Neuronal stem cell (in vitro differentiated cells): ENCODE data around the gene FABP3.

Experiments
- DNase-seq: peaks from one replicate; pipeline ENCODE4 v3.0.0-alpha.2; 2013; ENCODE audit warnings: low spot score
- H2AFZ ChIP-seq: one replicate; pipeline ENCODE4 v1.6.1; 2013; ENCODE audit warnings: mild to moderate bottlenecking, low read length, inconsistent platforms
- H2AK5ac ChIP-seq: 2 replicates; pipeline ENCODE4 v1.6.1; 2013; ENCODE audit warnings: low read depth, mild to moderate bottlenecking, inconsistent platforms, low read length, moderate library complexity, mixed read lengths
- H2BK120ac ChIP-seq: 2 replicates; pipeline ENCODE4 v1.6.1; 2013; ENCODE audit warnings: low read depth, mild to moderate bottlenecking, inconsistent platforms, low read length, moderate library complexity, mixed read lengths
- H2BK12ac ChIP-seq: one replicate; pipeline ENCODE4 v1.6.1; 2013; ENCODE audit warnings: low read length, inconsistent platforms
- H2BK15ac ChIP-seq: 2 replicates; pipeline ENCODE4 v1.6.1; 2013; ENCODE audit warnings: mild to moderate bottlenecking, low read length, inconsistent platforms, mixed read lengths
- H2BK5ac ChIP-seq: one replicate; pipeline ENCODE4 v1.6.1; 2013; ENCODE audit warnings: inconsistent platforms, mild to moderate bottlenecking, low read length, moderate library complexity
- H3K14ac ChIP-seq: one replicate; pipeline ENCODE4 v1.6.1; 2013; ENCODE audit warnings: low read length, inconsistent platforms
- H3K18ac ChIP-seq: 2 replicates; pipeline ENCODE4 v1.6.1; 2013; ENCODE audit warnings: low read length, inconsistent platforms
- H3K23ac ChIP-seq: 2 replicates; pipeline ENCODE4 v1.6.1; 2013; ENCODE audit warnings: low read depth, mild to moderate bottlenecking, mixed read lengths, low read length, inconsistent platforms; ENCODE audit not compliant: poor library complexity
- H3K27ac ChIP-seq: replicated peaks from 3 replicates; pipeline ENCODE4 v1.5.1; 2013; ENCODE audit warnings: low read length, inconsistent platforms
- H3K27me3 ChIP-seq, 3 experiments: 2 replicates each; pipeline ENCODE4 v1.6.1; 2013; ENCODE audit warnings: low read length in 3 of 3, mild to moderate bottlenecking in 2 of 3, inconsistent platforms in 1 of 3, low read depth in 1 of 3, mixed read lengths in 1 of 3, moderate library complexity in 1 of 3; ENCODE audit not compliant: control insufficient read depth in 3 of 3, insufficient read depth in 3 of 3
- H3K36me3 ChIP-seq, 2 donors: replicated peaks in 1 of 2; 2 replicates each; pipeline ENCODE4 v1.6.1; 2013; ENCODE audit warnings: low read length in 2 of 2; ENCODE audit not compliant: control insufficient read depth in 2 of 2, insufficient read depth in 2 of 2
- H3K4ac ChIP-seq: 2 replicates; pipeline ENCODE4 v1.6.1; 2013; ENCODE audit warnings: inconsistent platforms, mild to moderate bottlenecking, low read length, moderate library complexity
- H3K4me1 ChIP-seq, 2 donors: 1 replicate in 1 of 2; 2 replicates in 1 of 2; pipeline ENCODE4 v1.6.1; 2013; ENCODE audit warnings: low read length in 2 of 2, low read depth in 1 of 2; ENCODE audit not compliant: control insufficient read depth in 2 of 2, insufficient read depth in 1 of 2
- H3K4me2 ChIP-seq: one replicate; pipeline ENCODE4 v1.6.1; 2013; ENCODE audit warnings: mild to moderate bottlenecking, low read length, inconsistent platforms; ENCODE audit not compliant: insufficient read depth, poor library complexity, severe bottlenecking
- H3K4me3 ChIP-seq, 2 donors: 2 replicates each; pipeline ENCODE4 v1.5.1; 2013; ENCODE audit warnings: low read length in 2 of 2, mild to moderate bottlenecking in 2 of 2, inconsistent platforms in 1 of 2, moderate library complexity in 1 of 2
- H3K79me1 ChIP-seq: one replicate; pipeline ENCODE4 v1.6.1; 2013; ENCODE audit warnings: low read depth, mild to moderate bottlenecking, inconsistent platforms, low read length, moderate library complexity
- H3K9ac ChIP-seq: one replicate; pipeline ENCODE4 v1.6.1; 2013; ENCODE audit warnings: mild to moderate bottlenecking, low read depth, low read length, inconsistent platforms; ENCODE audit not compliant: poor library complexity
- H3K9me3 ChIP-seq, 2 donors: replicated peaks in 1 of 2; 2 replicates each; pipeline versions ENCODE3 to v1.6.1; 2013; ENCODE audit warnings: low read length in 2 of 2, mild to moderate bottlenecking in 2 of 2, inconsistent platforms in 1 of 2, low read depth in 1 of 2, mixed read lengths in 1 of 2, moderate library complexity in 1 of 2; ENCODE audit not compliant: control insufficient read depth in 2 of 2, insufficient read depth in 1 of 2
- H4K8ac ChIP-seq: one replicate; pipeline ENCODE4 v1.6.1; 2013; ENCODE audit warnings: low read depth, mild to moderate bottlenecking, inconsistent platforms, low read length, moderate library complexity
- H4K91ac ChIP-seq: one replicate; pipeline ENCODE4 v1.6.1; 2013; ENCODE audit warnings: low read length, low read depth, mild to moderate bottlenecking, inconsistent platforms; ENCODE audit not compliant: poor library complexity
- WGBS, 2 donors: extraction: QIAGEN DNeasy Blood & Tissue Kit; methylation state at CpG; one replicate each; pipeline ENCODE4 v1.1.7; 2013; ENCODE audit warnings: missing lambda C conversion rate in 2 of 2, mixed read lengths in 1 of 2; ENCODE audit not compliant: insufficient read length in 2 of 2, insufficient replicate concordance in 1 of 2; ENCODE audit errors: extremely low coverage in 2 of 2; 5-methylcytosine and 5-hydroxymethylcytosine counted together

Gene FABP3

DNA sequence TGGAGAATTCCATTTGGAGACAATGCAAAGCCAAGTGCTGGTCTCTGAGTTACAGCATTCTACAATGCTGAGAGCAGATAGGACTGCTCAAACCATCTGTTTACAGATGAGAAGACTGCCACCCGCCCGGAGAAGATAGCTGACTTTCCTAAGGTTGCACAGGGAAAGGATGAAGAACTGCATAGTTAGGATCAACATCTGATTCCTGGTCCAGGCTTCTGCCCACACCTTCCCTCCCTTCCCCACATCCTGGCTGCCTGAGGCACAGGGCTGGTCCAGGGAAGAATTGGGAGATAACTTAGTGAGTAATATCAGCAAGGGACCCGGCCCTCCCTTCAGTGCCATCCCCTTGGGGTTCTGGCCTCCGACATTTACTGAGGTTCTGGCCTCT, 42.1 kb upstream of the FABP3 start:
- DNase-seq, result no peak
- Histone ChIP-seq H3K14ac (no peak overlapping the region), H2BK120ac (peak overlapping the region; percentile 98), H3K23ac (no peak overlapping the region), H2BK5ac (peak overlapping the region; percentile 82), H3K79me1 (peaks cover 9% of the 10 kb centered on the region), H2AFZ (peak overlapping the region; percentile 88), H2BK15ac (peak overlapping the region; percentile 97), H3K4me3 (peak overlapping the region in 1 of 2 donors; percentile 96), H3K27me3 (no peaks in the 10 kb centered on the region), H3K36me3 (peaks cover 3 to 4% of the 10 kb centered on the region in 2 donors), H4K91ac (no peak overlapping the region), H3K4me2 (peak overlapping the region; percentile 84), H3K4ac (no peak overlapping the region), H3K4me1 (peaks cover 22 to 26% of the 10 kb centered on the region in 2 donors), H3K18ac (peak overlapping the region; percentile 92), H4K8ac (no peak overlapping the region), H3K9me3 (no peaks in the 10 kb centered on the region), H3K27ac (peak overlapping the region; percentile 85), H2BK12ac (no peak overlapping the region), H2AK5ac (peak overlapping the region; percentile 96), H3K9ac (no peak overlapping the region)
- WGBS, 2 donors, result no CpG with 5 or more reads among the region's 4 CpGs

DNA sequence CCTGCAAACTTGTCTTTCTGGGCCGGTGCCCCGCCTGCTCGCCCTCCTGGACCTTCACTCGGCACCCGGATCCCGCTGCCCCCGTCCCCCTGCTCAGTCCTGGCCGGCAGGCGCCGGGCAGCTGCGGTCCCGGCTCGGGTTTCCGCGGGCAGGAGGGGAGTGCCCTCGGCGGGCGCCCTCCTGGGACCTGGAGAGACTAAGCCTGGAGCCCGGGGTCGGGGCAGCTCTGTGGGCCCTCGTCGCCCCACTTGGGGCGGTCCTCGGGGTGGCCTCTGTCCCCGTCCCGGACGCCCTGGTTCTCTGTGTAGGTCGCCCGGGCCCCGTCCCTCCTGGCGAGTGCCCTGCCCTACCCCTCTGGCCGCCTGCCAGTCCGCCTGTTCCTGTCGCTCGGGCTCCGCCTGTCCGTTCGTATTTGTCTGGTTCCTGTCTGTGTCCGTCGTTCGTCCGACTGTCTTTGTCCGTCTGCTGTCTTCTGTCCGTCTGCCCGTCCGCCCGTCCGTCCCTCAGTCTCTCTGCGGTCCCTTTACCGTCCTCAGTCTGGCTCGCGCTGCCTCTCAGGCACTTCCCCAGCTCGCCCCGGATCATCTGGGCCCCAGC, 40.6 kb upstream of the FABP3 start:
- H4K91ac ChIP-seq, result peak overlapping the region; percentile 94
- WGBS, 2 donors, result no CpG with 5 or more reads among the region's 54 CpGs
- peak; percentile 43 for DNase-seq

DNA sequence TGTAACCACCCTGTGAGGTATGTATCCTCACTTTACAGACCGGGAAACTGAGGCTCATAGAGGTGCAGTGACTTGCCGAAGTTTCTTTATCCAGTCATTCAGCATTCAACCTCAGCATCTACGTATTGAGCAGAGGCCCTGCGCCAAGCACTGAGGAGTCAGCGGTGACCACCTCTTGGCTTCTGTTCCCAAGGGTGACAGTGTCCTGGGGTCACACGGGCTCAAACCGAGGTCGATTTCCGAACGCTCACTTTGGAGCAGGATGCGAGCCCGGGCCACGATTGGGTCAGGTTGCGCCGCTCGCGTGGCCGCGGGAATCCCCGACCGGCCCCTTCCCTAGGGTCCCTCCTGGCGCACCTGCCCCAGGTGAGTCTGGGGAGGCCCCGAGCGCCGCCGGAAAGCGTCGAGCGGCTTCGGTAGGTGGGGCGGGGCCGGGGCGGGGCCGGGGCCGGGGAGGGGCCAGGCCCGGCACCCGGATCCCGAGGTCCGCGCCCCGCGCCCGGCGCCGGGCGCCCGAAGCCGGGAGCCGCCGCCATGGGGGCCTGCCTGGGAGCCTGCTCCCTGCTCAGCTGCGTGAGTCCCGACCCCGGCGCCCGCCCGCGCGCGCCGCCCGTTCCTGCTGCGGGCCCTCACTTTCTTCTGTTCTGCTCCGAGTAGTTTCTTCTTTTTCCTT, 40.0 kb upstream of the FABP3 start, which contains the start of gene SERINC2:
TSS of gene SERINC2 (plus strand) at position 482 of the 673 bp plus-strand sequence. CDS start at position 535, 53 bp downstream.
- DNase-seq, result peak; percentile 26
- peak within 1 kb of the TSS; percentile 98 for H3K9ac ChIP-seq
- peak within 1 kb of the TSS; percentile 88 for H2AFZ ChIP-seq
- H3K4me1 ChIP-seq, result peaks cover 26 to 30% of the 10 kb centered on the region in 2 donors
- peak within 1 kb of the TSS; percentile 96 for H3K4me2 ChIP-seq
- peak within 1 kb of the TSS; percentile 95 for H2AK5ac ChIP-seq
- H3K9me3 ChIP-seq, result no peaks in the 10 kb centered on the region
- H4K8ac ChIP-seq, result no peak within 1 kb of the TSS
- H2BK15ac ChIP-seq, result peak within 1 kb of the TSS; percentile 83
- peak within 1 kb of the TSS; percentile 74 for H3K23ac ChIP-seq
- WGBS, 2 donors, result no CpG with 5 or more reads among the region's 63 CpGs
- peak within 1 kb of the TSS; percentile 85 for H3K4ac ChIP-seq
- H3K18ac ChIP-seq, result peak within 1 kb of the TSS; percentile 98
- H3K36me3 ChIP-seq, result peaks cover 1 to 4% of the 10 kb centered on the region in 2 donors
- peak within 1 kb of the TSS; percentile 97 for H3K14ac ChIP-seq
- H3K27me3 ChIP-seq, result no peaks in the 10 kb centered on the region
- H2BK5ac ChIP-seq, result peak within 1 kb of the TSS; percentile 95
- H4K91ac ChIP-seq, result peak within 1 kb of the TSS; percentile 94
- H3K27ac ChIP-seq, result peak within 1 kb of the TSS; percentile 85
- peak within 1 kb of the TSS; percentile 96 to 98 for H3K4me3 ChIP-seq
- H2BK12ac ChIP-seq, result peak within 1 kb of the TSS; percentile 95
- peak within 1 kb of the TSS; percentile 77 for H2BK120ac ChIP-seq
- peaks cover 7% of the 10 kb centered on the region for H3K79me1 ChIP-seq

More for the DNA sequence above, 40.6 kb upstream of the FABP3 start:
- Histone ChIP-seq H3K4ac (peak overlapping the region; percentile 85), H3K4me3 (peak overlapping the region; percentile 96 to 98), H3K27ac (peak overlapping the region; percentile 85), H2AK5ac (peak overlapping the region; percentile 95), H3K27me3 (no peaks in the 10 kb centered on the region), H2BK5ac (peak overlapping the region; percentile 95), H2BK12ac (peak overlapping the region; percentile 95), H3K9ac (peak overlapping the region; percentile 98), H2BK120ac (peak overlapping the region; percentile 77), H3K4me1 (peaks cover 26 to 30% of the 10 kb centered on the region in 2 donors), H3K79me1 (peaks cover 7% of the 10 kb centered on the region), H2BK15ac (peak overlapping the region; percentile 83), H3K14ac (peak overlapping the region; percentile 97), H3K9me3 (no peaks in the 10 kb centered on the region), H3K18ac (peak overlapping the region; percentile 98), H3K36me3 (peaks cover 1 to 4% of the 10 kb centered on the region in 2 donors), H3K4me2 (peak overlapping the region; percentile 69), H2AFZ (peak overlapping the region; percentile 88), H4K8ac (no peak overlapping the region), H3K23ac (peak overlapping the region; percentile 69)

DNA sequence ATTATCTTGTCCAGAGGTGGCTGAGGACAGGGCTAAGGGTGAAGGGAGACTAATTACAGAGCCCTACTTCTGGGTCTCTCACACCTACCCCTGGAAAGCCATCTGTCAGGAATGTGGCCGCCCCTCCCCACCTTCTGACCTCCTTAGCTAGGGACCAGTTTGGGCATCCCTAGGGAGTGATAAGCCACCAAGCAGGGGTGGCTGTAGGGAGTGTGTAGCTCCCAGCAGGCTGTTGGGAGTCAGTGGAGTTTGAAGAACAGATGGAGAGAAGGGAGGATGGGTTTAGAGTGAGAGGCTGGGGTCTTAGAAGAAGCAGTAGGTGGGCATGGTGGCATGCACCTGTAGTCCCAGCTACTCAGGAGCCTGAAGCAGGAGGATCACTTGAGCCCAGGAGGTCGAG, 39.3 kb upstream of the FABP3 start:
- no peaks in the 10 kb centered on the region for H3K9me3 ChIP-seq
- no CpG with 5 or more reads among the region's 2 CpGs for WGBS, 2 donors
- H3K36me3 ChIP-seq, result peaks cover 1 to 4% of the 10 kb centered on the region in 2 donors
- H3K18ac ChIP-seq, result no peak overlapping the region
- H2AFZ ChIP-seq, result no peak overlapping the region
- H3K79me1 ChIP-seq, result peaks cover 7% of the 10 kb centered on the region
- H3K4ac ChIP-seq, result no peak overlapping the region
- H4K8ac ChIP-seq, result no peak overlapping the region
- no peak overlapping the region for H2BK5ac ChIP-seq
- no peak overlapping the region for H2AK5ac ChIP-seq
- no peak overlapping the region for H2BK15ac ChIP-seq
- H3K23ac ChIP-seq, result no peak overlapping the region
- H4K91ac ChIP-seq, result no peak overlapping the region
- H3K9ac ChIP-seq, result no peak overlapping the region
- H2BK12ac ChIP-seq, result no peak overlapping the region
- no peak overlapping the region for H3K14ac ChIP-seq
- peak overlapping the region in 1 of 2 donors; percentile 7 for H3K4me3 ChIP-seq
- DNase-seq, result no peak
- H3K27ac ChIP-seq, result no peak overlapping the region
- H3K27me3 ChIP-seq, result no peaks in the 10 kb centered on the region
- peaks cover 26 to 28% of the 10 kb centered on the region in 2 donors for H3K4me1 ChIP-seq
- no peak overlapping the region for H3K4me2 ChIP-seq
- H2BK120ac ChIP-seq, result no peak overlapping the region
